ENCODE data around the gene AADACL4. TPM values are rescaled to one million over a fixed set of nuclear protein-coding genes. Genes with fewer than 3 reads are reported as not detected.

The AADACL4 gene
- total RNA-seq, 2 experiments from 2014 or later, result not detected

Other genes with a start within 250 kb of the AADACL4 start
- gene DHRS3, start 25.9 kb upstream of the AADACL4 start, total RNA-seq, result 100 to 1,000 TPM; 134 to 136 TPM
- not detected for gene AADACL3, start 72.0 kb downstream of the AADACL4 start, total RNA-seq
- gene CFAP107, start 102.1 kb downstream of the AADACL4 start, total RNA-seq, result not detected
- gene PRAMEF12, start 129.7 kb downstream of the AADACL4 start, total RNA-seq, result not detected
- gene PRAMEF1, start 147.3 kb downstream of the AADACL4 start, total RNA-seq, result not detected
- gene PRAMEF11, start 187.3 kb downstream of the AADACL4 start, total RNA-seq, result not detected
- gene HNRNPCL1, start 204.6 kb downstream of the AADACL4 start, total RNA-seq, result not detected
- gene PRAMEF2, start 213.0 kb downstream of the AADACL4 start, total RNA-seq, result not detected
- not detected for gene PRAMEF4, start 242.1 kb downstream of the AADACL4 start, total RNA-seq